ENCODE measurements around the gene ANKMY1. TPM values are rescaled to one million over a fixed set of nuclear protein-coding genes. Genes with fewer than 3 reads are reported as not detected.

Gene ANKMY1
- total and polyA plus RNA-seq, 2 donors (not counting 1 experiment from before 2014, with no cell fraction given), result 51.7 to 72.1 TPM

DNA sequence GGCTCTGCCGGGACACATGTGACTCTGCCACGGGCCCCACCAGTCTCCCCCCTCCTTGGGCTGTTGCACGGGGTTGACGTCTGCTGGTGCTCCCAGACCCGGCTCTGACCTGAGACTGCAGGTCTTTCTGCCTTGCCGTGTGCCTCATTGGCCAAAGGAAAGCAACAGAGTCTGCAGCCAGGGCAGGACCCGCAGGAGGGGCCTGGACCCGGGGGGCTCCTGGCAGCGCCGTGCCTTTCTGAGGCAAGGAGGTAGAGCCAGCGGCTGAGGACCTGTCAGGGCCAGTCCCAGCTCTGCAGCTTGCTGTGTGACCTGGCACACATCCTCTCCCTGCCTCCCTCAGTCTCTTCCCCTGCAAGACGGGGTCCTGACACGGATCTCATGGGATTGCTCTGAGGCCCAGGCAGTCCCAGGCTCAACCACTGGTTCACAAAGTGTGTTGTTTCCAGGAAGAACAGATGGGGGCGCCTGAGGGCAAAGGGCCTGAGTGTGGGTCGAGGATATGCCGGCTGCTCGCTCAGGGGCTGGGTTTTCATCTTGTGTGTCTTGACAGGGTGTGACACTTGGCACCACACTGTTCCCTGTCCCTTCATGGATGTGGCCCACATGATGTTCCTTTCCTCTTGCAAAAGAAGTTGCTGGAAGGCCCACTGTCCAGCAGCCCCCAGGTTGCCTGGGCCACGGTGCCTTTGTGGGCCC is 37.7 kb upstream of the ANKMY1 start:
- no peak for ATAC-seq (ENCODE audit: low read depth)

More for the DNA sequence above, 37.7 kb upstream of the ANKMY1 start:
- Mint-ChIP-seq H3K27me3 (no peaks in the 10 kb centered on the region), H3K4me3 (no peak overlapping the region), H3K9me3 (ENCODE audit: insufficient read depth) (no peaks in the 10 kb centered on the region), H3K27ac (no peak overlapping the region), H3K4me1 (no peaks in the 10 kb centered on the region)
- ChIA-PET CTCF (no interaction called here), POLR2A (no interaction called here)
- Histone ChIP-seq H3K9ac (ENCODE audit: low read length) (no peak overlapping the region), H4K20me1 (ENCODE audit: control insufficient read depth, insufficient read depth, low read length, poor library complexity, severe bottlenecking) (peaks cover 59% of the 10 kb centered on the region), H3K27ac (ENCODE audit: low read length in 2 of 2) (no peak overlapping the region), H3K4me3 (ENCODE audit: control extremely low read depth in 1 of 5, extremely low read depth in 1 of 5, insufficient read depth in 1 of 5, low read depth in 2 of 5, low read length in 4 of 5) (no peak overlapping the region), H3K36me3 (replicated peaks in 1 of 2; ENCODE audit: control extremely low read depth in 1 of 2, control insufficient read depth in 1 of 2, extremely low read depth in 1 of 2, insufficient read depth in 2 of 2, low read length in 1 of 2) (peaks cover 0 to 44% of the 10 kb centered on the region in 2 experiments), H3K27me3 (replicated peaks in 1 of 4; ENCODE audit: control extremely low read depth in 1 of 4, control insufficient read depth in 3 of 4, insufficient read depth in 4 of 4, low read length in 3 of 4) (no peaks in the 10 kb centered on the region), H2AFZ (ENCODE audit: insufficient read depth, low read depth, low read length, poor library complexity, severe bottlenecking) (no peak overlapping the region), H3K4me2 (replicated peaks; ENCODE audit: low read depth, low read length, poor library complexity, severe bottlenecking) (no peak overlapping the region), H3K9me3 (ENCODE audit: control extremely low read depth in 1 of 3, control insufficient read depth in 2 of 3, insufficient read depth in 1 of 3, low read length in 2 of 3) (no peaks in the 10 kb centered on the region), H3K4me1 (ENCODE audit: control insufficient read depth in 2 of 2, insufficient read depth in 2 of 2, low read length in 2 of 2) (no peaks in the 10 kb centered on the region), H3K79me2 (ENCODE audit: control insufficient read depth, insufficient read depth, low read length) (peaks cover 42% of the 10 kb centered on the region)
- TF ChIP-seq, protein P1, sequence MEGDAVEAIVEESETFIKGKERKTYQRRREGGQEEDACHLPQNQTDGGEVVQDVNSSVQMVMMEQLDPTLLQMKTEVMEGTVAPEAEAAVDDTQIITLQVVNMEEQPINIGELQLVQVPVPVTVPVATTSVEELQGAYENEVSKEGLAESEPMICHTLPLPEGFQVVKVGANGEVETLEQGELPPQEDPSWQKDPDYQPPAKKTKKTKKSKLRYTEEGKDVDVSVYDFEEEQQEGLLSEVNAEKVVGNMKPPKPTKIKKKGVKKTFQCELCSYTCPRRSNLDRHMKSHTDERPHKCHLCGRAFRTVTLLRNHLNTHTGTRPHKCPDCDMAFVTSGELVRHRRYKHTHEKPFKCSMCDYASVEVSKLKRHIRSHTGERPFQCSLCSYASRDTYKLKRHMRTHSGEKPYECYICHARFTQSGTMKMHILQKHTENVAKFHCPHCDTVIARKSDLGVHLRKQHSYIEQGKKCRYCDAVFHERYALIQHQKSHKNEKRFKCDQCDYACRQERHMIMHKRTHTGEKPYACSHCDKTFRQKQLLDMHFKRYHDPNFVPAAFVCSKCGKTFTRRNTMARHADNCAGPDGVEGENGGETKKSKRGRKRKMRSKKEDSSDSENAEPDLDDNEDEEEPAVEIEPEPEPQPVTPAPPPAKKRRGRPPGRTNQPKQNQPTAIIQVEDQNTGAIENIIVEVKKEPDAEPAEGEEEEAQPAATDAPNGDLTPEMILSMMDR (IDR thresholded peaks at IDR 0.05), result no peak
- no peak for TF ChIP-seq EZH2 (IDR thresholded peaks at IDR 0.05; ENCODE audit: borderline replicate concordance, insufficient read depth, low read depth, low read length, poor library complexity, severe bottlenecking)
- intact Hi-C loops (cut with micrococcal nuclease), result no loop called here
- DNase-seq, result no peak
- WGBS (ENCODE audit: insufficient coverage), result 84% methylated on average over 18 of the region's 18 CpGs
